ENCODE measurements around the gene LRP3.

GRCh38 chr19:33241530-33242101 lies 47.5 kb downstream of the LRP3 start:
- TF ChIP-seq CTCF (IDR thresholded peaks at IDR 0.05; ENCODE audit: insufficient read depth, low read length): peak; percentile 32
- no peak for TF ChIP-seq POLR2AphosphoS5 (IDR thresholded peaks at IDR 0.05; ENCODE audit: low read depth)

Measured in HL-60 (cell line).